Uterus (tissue), 2 donors: Measurements from ENCODE around the gene E2F6.

Source experiments
- POLR2A ChIP-seq, 2 donors: fragments of 450-650 bp; IDR thresholded peaks; one replicate each; pipeline ENCODE4 v1.6.1; 2016; ENCODE audit warnings: antibody characterized with exemption in 2 of 2, mild to moderate bottlenecking in 1 of 2, moderate library complexity in 1 of 2
- TF ChIP-seq, protein P1 (sequence below), 4 experiments: fragments of 200-600 bp in 2 of 4; fragments of 450-650 bp in 2 of 4; sonication (generic) in 2 of 4; IDR thresholded peaks; one replicate each; pipeline ENCODE4 v1.5.1; 2016 to 2019; ENCODE audit warnings: antibody characterized with exemption in 4 of 4, mild to moderate bottlenecking in 2 of 4, moderate library complexity in 1 of 4

DNA sequence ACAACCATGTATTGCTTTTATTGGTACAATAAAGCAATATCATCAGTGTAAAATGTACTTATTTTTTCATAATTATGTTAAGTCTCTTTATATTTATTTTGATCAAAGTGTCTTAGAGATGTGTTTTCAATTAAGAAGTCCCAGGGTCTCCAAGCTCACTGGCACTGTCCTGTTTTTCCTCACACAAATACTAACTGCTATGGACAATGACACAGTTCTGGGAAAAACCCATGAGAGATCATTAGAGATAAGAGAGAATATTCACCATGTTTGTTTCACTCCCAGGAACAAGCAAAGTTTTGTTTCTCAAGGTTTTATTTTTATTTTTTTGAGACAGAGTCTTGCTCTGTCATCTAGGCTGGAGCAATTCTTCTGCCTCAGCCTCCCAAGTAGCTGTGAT is 38.7 kb downstream of the E2F6 start:
- TF ChIP-seq, protein P1, sequence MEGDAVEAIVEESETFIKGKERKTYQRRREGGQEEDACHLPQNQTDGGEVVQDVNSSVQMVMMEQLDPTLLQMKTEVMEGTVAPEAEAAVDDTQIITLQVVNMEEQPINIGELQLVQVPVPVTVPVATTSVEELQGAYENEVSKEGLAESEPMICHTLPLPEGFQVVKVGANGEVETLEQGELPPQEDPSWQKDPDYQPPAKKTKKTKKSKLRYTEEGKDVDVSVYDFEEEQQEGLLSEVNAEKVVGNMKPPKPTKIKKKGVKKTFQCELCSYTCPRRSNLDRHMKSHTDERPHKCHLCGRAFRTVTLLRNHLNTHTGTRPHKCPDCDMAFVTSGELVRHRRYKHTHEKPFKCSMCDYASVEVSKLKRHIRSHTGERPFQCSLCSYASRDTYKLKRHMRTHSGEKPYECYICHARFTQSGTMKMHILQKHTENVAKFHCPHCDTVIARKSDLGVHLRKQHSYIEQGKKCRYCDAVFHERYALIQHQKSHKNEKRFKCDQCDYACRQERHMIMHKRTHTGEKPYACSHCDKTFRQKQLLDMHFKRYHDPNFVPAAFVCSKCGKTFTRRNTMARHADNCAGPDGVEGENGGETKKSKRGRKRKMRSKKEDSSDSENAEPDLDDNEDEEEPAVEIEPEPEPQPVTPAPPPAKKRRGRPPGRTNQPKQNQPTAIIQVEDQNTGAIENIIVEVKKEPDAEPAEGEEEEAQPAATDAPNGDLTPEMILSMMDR (IDR thresholded peaks at IDR 0.05), result no peak
- no peak for TF ChIP-seq POLR2A (IDR thresholded peaks at IDR 0.05)
